ENCODE data around the gene KCNQ2. TPM values are rescaled to one million over a fixed set of nuclear protein-coding genes. Genes with fewer than 3 reads are reported as not detected.

KCNQ2 gene
- 39.5 and 106 TPM in 2 replicates for total RNA-seq (ENCODE audit: low replicate concordance)

DNA sequence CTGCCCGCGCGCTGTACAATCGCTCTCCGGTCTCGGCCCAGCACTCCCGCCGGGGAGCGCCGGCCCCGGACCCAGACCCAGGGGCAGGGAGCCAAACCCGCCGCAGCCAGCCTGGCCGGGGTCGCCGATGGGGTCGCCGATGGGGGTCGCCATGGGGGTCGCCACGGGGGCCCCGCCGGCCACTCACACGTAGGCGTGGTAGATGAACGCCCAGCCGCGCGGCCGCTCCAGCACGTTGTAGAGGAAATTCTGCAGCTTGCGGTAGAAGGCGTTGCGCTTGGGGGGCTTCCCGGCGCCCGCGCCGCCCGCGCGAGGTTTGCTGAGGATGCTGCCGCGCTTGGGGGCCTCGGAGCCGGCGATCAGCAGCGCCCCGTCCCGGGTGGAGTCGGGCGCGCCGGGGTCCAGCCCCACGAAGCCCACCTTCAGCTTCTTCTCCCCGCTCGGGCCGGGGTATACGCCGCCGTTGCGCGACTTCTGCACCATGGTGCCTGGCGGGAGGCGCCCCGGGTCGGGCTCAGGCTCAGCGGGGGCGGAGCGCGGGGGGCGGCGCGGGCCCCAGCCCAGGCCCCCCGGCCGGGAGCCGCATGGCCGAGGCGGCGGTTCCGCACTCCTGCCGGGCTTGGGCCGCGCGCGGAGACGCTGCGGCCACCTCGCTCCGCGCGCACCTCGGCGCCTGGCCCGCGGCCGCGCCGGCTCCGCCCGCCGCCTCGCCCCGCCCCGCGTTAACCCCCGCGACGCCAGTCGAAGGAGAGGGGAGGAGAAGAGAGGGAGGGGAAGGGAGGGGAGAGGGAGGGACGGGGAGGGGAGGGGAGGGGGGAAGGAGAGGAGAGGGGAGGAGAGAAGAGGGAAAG, at the start of gene KCNQ2:
TSS of gene KCNQ2 (minus strand) at position 675 of the 851 bp plus-strand sequence. CDS start at position 483, 192 bp downstream.
- H3K9me3 ChIP-seq (ENCODE audit: low read depth): no peaks in the 10 kb centered on the region
- TF ChIP-seq EZH2phosphoT487 (IDR thresholded peaks at IDR 0.05) (no peak), EZH2 (IDR thresholded peaks at IDR 0.05) (no peak), CTCF (IDR thresholded peaks at IDR 0.05) (no peak)
- peaks cover 50% of the 10 kb centered on the region for H3K79me2 ChIP-seq (ENCODE audit: low read depth)
- H3K4me1 Mint-ChIP-seq: peaks cover 28% of the 10 kb centered on the region
- H3K27me3 ChIP-seq: peaks cover 33% of the 10 kb centered on the region
- H3K36me3 ChIP-seq: no peaks in the 10 kb centered on the region
- H3K4me3 ChIP-seq: peak within 1 kb of the TSS; percentile 93
- peak within 1 kb of the TSS; percentile 2 for H3K9ac ChIP-seq
- H3K4me1 ChIP-seq: peaks cover 10% of the 10 kb centered on the region
- no peak within 1 kb of the TSS for H3K27ac Mint-ChIP-seq
- H3K9me3 Mint-ChIP-seq: no peaks in the 10 kb centered on the region
- DNase-seq (ENCODE audit: low spot score): peak; percentile 74
- peaks cover 19% of the 10 kb centered on the region for H3K27me3 Mint-ChIP-seq (ENCODE audit: insufficient read depth, low read depth)
- peak within 1 kb of the TSS; percentile 100 for H3K4me2 ChIP-seq
- H4K20me1 ChIP-seq (ENCODE audit: low read depth): peaks cover 67% of the 10 kb centered on the region
- peak within 1 kb of the TSS; percentile 86 for H3K4me3 Mint-ChIP-seq
- peak within 1 kb of the TSS; percentile 76 for H2AFZ ChIP-seq (replicated peaks)
- H3F3A ChIP-seq (ENCODE audit: low read depth): peaks cover 13% of the 10 kb centered on the region
- H3K36me3 Mint-ChIP-seq: no peaks in the 10 kb centered on the region
- no peak within 1 kb of the TSS for H3K27ac ChIP-seq

GRCh38 chr20:63521602-63522001, 49.1 kb upstream of the KCNQ2 start:
- Histone ChIP-seq H3K9me3 (ENCODE audit: low read depth) (no peaks in the 10 kb centered on the region), H3K27ac (no peak overlapping the region), H3K4me1 (peaks cover 19% of the 10 kb centered on the region), H3K36me3 (no peaks in the 10 kb centered on the region), H3K4me3 (peak overlapping the region; percentile 74), H2AFZ (replicated peaks) (no peak overlapping the region), H3K4me2 (peak overlapping the region; percentile 99), H3K79me2 (ENCODE audit: low read depth) (peaks cover 23% of the 10 kb centered on the region), H3K27me3 (peaks cover 19% of the 10 kb centered on the region), H3F3A (ENCODE audit: low read depth) (peaks cover 32% of the 10 kb centered on the region), H3K9ac (peak overlapping the region; percentile 96), H4K20me1 (ENCODE audit: low read depth) (peaks cover 36% of the 10 kb centered on the region)
- TF ChIP-seq EZH2phosphoT487 (IDR thresholded peaks at IDR 0.05) (no peak), CTCF (IDR thresholded peaks at IDR 0.05) (peak; percentile 14)
- DNase-seq (ENCODE audit: low spot score): peak; percentile 70
- Mint-ChIP-seq H3K27ac (no peak overlapping the region), H3K4me1 (peaks cover 13% of the 10 kb centered on the region), H3K36me3 (peaks cover 11% of the 10 kb centered on the region), H3K27me3 (ENCODE audit: insufficient read depth, low read depth) (peaks cover 3% of the 10 kb centered on the region), H3K4me3 (peak overlapping the region; percentile 94), H3K9me3 (no peaks in the 10 kb centered on the region)

GRCh38 chr20:63520934-63521601, 48.6 kb upstream of the KCNQ2 start:
- no peaks in the 10 kb centered on the region for H3K9me3 ChIP-seq (ENCODE audit: low read depth)
- H3K9ac ChIP-seq: peak overlapping the region; percentile 96
- Mint-ChIP-seq H3K27ac (no peak overlapping the region), H3K27me3 (ENCODE audit: insufficient read depth, low read depth) (peaks cover 3% of the 10 kb centered on the region), H3K4me3 (peak overlapping the region; percentile 94), H3K36me3 (peaks cover 11% of the 10 kb centered on the region), H3K4me1 (peaks cover 13% of the 10 kb centered on the region), H3K9me3 (no peaks in the 10 kb centered on the region)
- peaks cover 32% of the 10 kb centered on the region for H3F3A ChIP-seq (ENCODE audit: low read depth)
- peaks cover 36% of the 10 kb centered on the region for H4K20me1 ChIP-seq (ENCODE audit: low read depth)
- peak overlapping the region; percentile 99 for H3K4me2 ChIP-seq
- TF ChIP-seq EZH2phosphoT487 (IDR thresholded peaks at IDR 0.05) (no peak), CTCF (IDR thresholded peaks at IDR 0.05) (peak; percentile 7), EZH2 (IDR thresholded peaks at IDR 0.05) (no peak)
- H3K36me3 ChIP-seq: no peaks in the 10 kb centered on the region
- peaks cover 19% of the 10 kb centered on the region for H3K27me3 ChIP-seq
- H3K27ac ChIP-seq: peak overlapping the region; percentile 97
- peak overlapping the region; percentile 32 for H2AFZ ChIP-seq (replicated peaks)
- H3K4me1 ChIP-seq: peaks cover 19% of the 10 kb centered on the region
- peak; percentile 91 for DNase-seq (ENCODE audit: low spot score)
- H3K4me3 ChIP-seq: peak overlapping the region; percentile 74
- peaks cover 23% of the 10 kb centered on the region for H3K79me2 ChIP-seq (ENCODE audit: low read depth)
